Activated T-cell treated with anti-CD3 and anti-CD28 coated beads for 1 hour (primary cell): Measurements from ENCODE around the gene TOM1L2.
"Not testable (repeated sequence)": the region's sequence is repeated elsewhere in the genome, so short reads cannot be mapped to it uniquely, and the experiment has no call there.

Experiments
- DNase-seq: peaks from one replicate; pipeline ENCODE4 v3.0.0-alpha.2; 2020; ENCODE audit warnings: low read depth

The TOM1L2 gene

DNA sequence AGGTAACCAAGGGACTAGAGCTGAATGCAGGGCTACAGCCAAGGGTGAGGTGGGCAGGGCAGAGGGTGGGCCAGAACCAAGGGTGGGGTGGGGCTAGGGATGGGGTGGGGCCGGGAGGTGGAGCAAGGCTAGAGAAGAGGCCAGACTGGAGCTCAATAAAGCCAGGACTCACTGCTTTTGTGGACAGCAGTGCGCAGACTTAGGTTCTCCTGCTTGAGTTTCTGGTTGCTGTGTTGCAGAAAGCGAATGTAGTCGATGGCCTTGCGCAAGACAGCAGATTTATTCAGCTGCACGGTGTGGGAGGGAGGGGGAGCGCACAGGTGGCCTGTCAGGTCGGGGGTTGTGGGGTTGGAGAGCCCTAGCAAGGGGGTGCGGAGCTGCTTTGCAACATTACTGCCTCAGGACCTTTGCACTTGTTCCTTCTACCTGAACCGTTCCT is 154.1 kb downstream of the TOM1L2 start:
- no peak for DNase-seq

DNA sequence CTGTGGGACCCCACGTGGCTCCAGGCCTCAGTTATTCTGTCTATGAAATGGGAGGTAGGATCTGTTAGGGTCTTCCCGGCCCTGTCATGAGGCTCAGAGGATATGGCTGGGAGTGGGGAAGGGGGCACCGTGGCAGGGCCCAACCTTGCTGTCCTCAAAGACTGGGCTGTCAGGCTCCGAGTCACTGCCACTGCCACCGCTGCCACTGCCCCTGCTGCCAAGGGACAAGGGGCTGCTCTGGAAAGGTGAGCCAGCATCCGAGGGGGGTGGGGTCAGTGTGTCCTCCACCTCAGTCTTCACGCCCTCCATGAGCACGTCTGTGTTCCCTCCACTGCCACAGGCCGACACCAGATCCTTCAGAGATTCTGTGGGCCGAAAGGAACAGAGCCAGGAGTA is 154.7 kb downstream of the TOM1L2 start:
- DNase-seq, result no peak

- DNase-seq, result no peak
Measured at GRCh38 chr17:17816831-17817551, 155.2 kb downstream of the TOM1L2 start.

- no peak for DNase-seq
Measured at GRCh38 chr17:17816240-17816814, 155.9 kb downstream of the TOM1L2 start.

- DNase-seq, result no peak
Measured at GRCh38 chr17:17815436-17816200, 156.6 kb downstream of the TOM1L2 start.

DNA sequence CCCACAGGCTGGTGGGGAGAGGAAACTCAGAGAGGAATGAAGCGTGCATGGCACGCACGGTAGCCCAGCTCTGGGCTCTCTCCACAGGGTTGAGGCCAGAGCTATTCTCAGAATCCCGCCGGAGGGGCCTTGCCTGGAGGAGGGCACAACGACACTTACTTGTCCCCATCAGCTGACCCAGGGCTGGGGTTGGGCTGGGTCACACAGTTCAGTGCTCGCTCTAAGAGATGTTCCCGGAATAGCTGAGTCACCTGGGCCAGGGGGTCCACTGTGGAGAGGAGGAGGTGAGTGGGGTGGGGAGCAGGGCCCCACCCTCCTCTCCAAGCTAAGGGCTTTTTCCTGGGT is 157.2 kb downstream of the TOM1L2 start:
- DNase-seq, result no peak

DNA sequence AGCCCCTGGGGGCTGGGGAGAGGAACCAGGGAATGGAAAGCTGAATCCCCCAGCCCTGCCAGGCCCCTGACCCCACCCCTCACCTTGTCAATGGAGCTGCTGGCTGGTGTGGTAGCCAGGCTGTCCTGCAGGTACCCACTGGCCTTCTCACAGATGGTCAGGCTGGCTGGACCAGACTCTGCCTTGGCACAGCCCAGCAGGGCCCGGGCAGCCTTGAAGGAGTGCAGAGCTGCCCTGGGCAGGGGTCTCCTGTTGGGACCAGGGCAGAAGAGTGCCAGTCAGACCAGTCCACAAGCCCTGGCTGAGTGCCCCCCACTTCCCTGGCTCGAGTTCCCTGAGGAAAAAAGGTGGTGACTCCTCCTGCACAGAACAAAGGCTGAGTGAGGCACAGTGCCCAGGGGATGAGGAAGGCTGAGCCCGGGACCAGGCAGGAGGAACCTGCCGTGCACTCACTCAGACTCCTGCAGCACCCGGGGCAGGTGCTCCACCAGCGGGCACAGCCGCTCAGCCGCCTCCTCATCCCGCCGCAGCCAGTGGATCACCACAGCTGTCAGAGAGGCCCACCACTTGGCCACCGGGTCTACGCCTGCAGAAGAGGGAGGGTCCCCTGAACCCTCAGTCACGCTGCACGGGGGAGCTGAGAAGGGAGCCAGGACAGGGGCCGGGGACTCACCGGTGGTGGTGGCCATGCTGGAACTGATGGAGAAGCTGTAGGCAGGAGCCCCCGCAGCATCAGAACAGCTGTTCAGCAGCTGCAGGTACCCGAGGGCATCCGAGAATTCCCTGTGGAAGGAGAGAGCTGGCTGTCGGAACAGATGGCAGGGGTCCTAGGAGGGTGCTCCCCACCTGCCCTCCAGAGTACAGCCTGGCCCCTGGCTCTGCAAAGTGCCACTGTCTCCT is 157.8 kb downstream of the TOM1L2 start:
- no peak for DNase-seq

DNA sequence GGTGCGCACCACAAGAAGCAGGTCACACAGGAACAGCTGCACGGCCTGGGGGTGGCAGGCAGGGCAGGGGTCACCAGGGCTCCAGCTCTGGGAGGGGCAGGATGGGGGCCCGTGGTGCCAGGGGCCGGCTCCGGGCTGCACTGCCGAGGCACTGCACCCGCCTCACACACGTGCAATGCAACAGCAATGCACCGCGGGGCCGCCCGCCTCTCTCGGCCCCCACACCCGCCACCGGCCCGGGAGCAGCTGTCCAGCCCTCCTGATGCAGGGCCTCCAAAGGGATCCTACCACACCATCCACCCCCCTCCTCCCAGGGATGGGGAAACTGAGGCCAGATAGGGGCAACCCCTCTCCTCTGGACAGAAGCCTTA is 158.5 kb downstream of the TOM1L2 start:
- no peak for DNase-seq

- no peak for DNase-seq
Measured at GRCh38 chr17:17813055-17813724, 159.0 kb downstream of the TOM1L2 start.

DNA sequence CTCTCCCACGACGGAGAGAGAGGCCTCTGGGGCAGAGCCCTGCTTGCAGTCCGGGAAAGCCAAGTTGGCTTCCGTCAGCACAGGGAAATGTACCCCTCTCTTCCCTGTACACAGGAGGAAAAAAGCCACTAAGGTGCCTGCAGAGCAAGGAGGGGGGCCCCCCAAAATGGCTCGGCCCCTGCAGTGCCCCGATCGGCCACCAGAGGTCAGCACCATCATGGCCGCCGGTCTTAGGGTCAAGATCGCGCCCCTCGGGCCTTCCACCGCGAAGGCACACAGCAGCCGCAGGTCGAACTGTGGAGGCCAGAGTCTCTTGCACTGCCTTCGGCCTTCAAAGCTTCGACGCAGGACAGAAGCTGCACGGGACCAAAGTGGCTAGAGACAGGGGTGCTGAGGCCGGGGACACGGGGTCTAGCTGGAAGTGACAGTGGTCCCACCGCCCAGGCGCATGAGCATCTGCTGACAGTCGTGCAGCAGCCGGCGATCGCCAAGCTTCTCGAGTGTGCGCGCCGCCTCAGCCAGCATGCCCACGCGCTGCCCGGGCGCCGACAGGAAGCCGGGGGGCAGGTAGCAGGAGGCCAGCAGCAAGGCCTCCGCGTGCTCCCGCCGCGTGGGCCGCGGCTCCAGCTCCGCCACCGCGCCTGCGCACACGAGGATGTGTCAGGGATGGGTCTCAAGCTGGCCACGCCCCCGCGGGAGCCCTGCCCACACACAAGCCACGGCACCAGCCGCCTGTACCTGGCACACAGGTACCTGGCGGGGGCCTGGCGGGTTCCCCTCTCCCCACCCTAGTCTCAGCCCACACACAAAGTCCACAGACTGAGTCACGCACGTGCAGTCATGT is 159.8 kb downstream of the TOM1L2 start:
- peak; percentile 64 for DNase-seq

- no peak for DNase-seq
Measured at GRCh38 chr17:17811381-17812210, 160.6 kb downstream of the TOM1L2 start.

- no peak for DNase-seq
Measured at GRCh38 chr17:17810895-17811248, 161.3 kb downstream of the TOM1L2 start.

DNA sequence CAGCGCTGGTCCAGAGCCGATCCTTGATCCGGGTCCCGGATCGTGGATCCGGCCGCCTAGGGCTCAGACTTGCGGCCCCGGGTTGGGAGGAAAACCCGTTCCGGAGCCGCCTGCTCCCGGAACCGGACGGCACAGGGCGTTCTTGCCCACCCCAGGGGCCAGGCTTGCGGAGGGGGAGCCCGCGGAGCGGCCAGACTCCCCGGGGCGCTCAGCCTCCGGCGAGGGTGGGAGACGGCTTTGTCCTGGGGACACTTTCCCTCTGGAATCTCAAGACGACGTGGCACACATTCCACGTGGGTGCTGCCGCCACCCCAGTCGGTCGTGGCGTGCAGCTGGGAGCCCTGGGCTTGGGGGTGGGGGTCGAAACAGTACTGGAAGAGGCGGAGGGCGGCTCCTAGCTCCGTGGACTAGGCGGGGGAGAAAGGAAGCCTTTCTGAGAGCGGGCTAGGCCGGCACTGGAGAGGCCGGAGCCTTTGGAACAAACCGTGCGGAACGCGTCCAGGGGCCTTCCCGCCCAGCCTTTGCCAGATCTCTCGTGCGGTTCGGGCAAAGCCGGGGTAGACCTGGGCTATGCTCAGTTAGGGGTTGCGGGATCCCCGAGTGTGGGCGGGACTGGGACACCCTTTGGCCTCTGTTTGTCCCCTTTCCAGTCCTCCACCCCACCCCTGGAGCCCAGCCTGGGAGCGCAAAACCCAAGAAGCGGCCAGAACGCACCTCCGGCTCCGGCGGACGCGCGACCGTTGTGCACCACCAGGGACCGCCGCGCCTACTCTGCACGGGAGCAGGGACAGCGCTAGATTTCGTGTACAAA is 161.9 kb downstream of the TOM1L2 start:
- DNase-seq, result no peak

- DNase-seq, result no peak
Measured at GRCh38 chr17:17809531-17810083, 162.6 kb downstream of the TOM1L2 start.

DNA sequence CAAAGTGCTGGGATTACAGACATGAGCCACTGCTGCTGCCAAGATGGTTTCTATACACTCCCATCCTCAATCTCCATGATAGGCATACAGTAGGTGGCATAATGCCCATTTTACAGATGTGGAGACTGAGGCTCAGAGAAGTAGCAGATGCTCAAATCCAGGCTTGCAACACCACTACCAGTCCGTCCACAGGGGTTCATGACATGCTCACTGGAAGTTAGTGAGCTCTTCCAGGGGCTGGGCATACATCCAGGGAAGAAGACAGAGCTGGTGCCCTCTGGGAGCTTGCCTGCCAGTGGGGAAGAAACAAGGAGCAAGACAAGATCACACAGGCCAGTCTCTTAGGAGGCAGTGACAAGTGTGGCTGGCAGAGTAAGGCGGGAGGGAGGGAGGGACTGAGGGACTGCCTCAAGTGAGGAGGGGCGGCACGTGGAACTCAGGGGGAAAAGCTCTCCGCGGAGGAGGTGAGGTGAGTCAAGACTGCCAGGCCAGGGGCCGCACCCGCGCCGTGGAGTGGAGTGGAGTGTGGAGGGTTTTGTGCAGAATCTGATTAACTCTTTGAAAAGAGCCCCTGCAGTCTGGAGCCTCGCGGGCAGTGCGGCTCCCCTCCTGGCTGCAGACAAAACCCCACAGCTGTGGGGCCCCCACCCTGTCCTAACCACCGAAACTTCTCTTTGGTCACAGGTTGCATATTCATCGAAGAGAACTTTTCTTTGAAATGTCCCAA is 163.3 kb downstream of the TOM1L2 start:
- no peak for DNase-seq

DNA sequence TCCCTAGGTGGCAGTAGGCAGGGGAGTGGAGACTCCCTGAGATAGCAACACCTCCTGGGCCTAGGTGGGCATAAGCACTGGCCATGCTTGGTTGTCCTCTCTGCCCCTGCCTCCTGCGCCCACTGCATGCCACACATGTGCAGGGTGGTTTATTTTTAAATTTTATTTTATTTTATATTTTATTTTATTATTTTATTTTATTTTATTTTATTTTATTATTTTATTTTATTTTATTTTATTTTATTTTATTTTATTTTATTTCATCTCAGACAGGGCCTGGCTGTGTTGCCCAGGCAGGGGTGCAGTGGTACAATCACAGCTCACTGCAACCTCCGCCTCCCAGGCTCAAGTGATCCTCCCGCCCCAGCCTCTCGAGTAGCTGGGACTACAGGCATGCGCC is 164.0 kb downstream of the TOM1L2 start:
- DNase-seq, result not testable (repeated sequence)

GRCh38 chr17:17807440-17807839 is 164.8 kb downstream of the TOM1L2 start:
- DNase-seq, result no peak

DNA sequence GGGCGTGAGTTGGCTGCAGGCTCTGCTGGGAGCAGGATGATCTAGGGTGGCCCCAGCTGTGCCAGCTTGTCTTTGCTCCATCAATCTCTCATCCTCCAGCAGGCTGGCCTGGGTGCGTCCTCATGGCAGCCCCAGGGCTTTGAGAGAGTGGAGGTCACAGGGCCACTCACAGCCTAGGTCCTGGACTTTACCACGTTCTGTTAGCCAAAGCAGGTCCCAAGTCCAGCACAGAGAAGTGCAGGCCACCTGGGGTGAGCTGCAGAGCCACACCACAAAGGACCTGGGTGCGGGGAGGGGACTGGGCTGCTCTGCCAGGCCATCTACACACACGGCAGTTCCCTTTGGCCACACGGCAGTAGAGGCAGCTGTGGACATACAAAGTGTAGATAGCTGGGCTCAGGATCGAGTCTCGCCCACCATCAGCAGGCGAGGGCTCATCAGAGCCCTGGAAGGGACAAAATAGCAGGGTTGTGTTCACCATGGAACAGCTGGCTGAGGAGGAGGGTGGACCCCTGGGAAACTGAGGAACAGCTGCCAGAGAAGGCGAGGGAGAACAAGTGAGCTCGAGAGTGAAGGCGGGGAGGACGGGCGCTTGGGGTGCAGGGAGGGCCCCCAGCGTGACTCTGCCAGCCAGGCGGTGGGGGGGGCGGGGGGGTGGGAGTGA is 165.5 kb downstream of the TOM1L2 start:
- DNase-seq, result no peak
